Activated naive CD4-positive, alpha-beta T cell treated with Interleukin-2 at 50 U/mL for 16 hours (primary cell): ENCODE data around the gene HLCS.

Experiments
- DNase-seq: peaks from one replicate; pipeline ENCODE4 v3.0.0-alpha.2; 2020

The HLCS gene

DNA sequence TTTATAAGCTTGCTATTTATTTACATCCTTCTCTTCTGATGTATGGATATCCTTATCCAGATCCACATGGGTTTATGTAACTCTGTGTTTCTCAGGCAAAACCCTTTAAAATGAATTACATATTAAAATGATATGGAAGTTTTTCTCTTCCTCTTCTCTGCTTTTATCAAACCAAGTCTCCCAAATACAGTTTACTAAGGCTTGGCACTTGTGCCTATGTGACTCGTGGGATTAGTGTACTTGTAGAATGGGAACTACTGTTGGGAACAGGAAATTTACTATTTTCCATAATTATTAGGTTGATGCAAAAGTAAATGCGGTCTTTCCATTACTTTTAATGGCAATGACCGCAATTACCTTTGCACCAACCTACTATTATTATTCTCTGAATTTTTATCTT lies 252.7 kb downstream of the HLCS start:
- no peak for DNase-seq

DNA sequence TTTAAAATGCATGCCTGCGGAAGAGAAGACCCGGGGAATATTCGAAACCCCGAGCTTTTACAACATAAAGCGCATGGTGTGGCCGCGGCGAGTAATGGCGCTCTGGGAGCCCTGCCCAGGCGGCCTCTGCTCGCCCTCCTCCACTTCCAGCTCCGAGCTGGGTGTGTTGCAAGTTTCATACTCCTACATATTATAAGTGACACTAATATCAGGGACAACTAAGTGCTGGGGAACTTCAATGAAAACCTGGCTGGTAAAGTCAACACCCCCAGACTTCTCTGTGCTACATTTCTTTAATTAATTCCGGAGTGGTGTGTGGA lies 255.8 kb downstream of the HLCS start:
- DNase-seq = no peak

DNA sequence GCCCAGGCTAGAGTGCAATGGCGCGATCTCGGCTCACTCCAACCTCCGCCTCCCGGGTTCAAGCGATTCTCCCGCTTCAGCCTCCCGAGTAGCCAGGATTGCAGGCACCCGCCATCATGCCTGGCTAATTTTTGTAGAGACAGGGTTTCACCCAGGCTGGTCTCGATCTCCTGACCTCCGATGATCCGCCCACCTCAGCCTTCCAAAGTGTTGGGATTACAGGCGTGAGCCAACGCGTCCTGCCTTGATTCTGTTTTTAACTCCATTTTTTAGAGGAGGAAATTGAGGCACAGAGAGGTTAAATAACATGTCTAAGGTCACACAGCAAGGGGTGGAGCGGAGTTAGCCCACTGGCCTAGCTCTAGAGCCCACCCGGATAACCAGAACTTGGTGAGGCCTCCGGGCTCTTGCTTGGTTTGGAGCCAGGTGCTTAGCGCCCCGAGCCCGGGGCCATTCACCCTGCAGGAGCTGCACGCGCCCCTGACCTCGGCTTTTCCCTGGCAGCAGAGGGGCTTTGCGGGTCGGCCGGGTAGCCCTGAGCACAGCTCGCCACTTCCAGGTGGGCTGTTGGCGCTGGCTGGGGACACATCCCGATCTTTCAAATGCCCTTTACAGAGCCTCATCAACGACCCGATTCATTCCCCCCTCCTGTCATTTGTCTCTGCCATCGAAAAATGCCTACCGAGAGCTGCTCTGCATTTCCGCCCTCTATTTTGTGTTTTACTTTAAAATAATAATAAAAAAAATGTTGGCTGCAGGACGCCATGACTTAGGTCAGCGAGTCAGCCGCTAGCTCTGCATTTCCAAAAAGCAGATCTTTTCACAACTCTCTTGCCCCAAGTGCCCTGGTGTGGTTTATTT lies 256.4 kb downstream of the HLCS start:
- DNase-seq = no peak

- no peak for DNase-seq
Observed at GRCh38 chr21:36709030-36709867, 257.2 kb downstream of the HLCS start.

- no peak for DNase-seq
Observed at GRCh38 chr21:36708286-36709029, 258.0 kb downstream of the HLCS start.

DNA sequence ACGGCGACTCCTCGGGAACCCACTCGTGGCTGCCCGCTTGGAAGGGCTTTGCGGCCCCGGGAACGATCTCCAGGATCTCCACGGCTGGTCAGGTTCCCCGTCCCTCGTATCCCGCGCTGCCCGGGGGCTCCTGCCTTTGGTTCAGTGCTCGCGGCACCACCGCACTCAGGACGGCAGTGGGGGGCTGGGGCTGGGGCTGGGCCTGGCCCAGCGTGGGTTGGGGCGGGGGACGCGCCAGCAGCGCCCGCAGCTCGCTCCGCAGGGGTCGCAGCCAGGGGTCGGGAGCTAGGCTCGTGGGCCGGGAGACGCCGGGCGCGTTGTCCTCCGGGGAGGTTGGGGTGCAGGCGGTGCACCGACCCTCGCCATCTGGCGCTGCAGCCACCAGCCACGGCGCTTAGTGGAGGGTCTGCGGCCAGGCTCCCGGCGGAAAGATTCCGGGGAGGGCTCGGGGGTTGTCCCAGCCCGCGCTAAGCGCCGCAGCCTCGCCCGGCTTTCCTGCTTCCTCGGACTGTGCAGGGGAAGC lies 258.6 kb downstream of the HLCS start:
- no peak for DNase-seq

DNA sequence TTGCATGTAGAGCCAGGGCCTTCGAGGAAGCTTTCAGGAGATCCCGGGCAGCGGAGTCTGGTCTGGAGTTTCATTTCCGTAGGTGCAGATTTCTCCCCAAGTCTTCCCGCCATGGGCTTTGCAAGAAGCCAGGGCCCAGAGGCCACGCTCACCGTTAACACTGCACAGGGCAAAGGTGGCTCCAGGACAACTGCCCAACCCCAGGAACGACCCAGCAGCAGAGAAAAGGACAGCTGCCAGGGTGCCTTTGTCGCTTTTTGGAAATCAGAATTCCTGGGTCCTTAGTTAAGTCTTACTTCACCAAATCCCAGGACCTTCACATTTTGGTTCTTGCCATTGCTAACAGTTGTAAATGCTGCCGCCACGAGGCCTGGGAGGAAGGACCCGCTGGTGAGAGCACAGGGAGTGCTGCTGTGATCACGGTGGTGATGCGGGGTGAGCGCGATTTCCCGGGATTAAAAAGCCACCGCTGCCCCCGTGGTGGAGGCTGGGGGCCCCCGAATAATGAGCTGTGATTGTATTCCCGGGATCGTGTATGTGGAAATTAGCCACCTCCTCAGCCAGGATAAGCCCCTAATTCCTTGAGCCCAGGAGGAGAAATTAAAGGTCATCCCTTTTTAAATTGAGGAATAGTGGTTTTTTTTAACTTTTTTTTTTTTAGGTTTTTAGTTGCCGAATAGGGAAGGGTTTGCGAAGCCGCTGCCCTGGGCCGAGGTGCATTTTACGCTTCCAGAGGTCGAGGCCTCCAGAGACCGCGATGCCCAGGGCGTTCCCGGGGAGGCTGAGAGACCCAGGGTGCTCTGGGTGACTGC lies 259.3 kb downstream of the HLCS start:
- no peak for DNase-seq

- no peak for DNase-seq
Observed at GRCh38 chr21:36706482-36706852, 260.0 kb downstream of the HLCS start.

DNA sequence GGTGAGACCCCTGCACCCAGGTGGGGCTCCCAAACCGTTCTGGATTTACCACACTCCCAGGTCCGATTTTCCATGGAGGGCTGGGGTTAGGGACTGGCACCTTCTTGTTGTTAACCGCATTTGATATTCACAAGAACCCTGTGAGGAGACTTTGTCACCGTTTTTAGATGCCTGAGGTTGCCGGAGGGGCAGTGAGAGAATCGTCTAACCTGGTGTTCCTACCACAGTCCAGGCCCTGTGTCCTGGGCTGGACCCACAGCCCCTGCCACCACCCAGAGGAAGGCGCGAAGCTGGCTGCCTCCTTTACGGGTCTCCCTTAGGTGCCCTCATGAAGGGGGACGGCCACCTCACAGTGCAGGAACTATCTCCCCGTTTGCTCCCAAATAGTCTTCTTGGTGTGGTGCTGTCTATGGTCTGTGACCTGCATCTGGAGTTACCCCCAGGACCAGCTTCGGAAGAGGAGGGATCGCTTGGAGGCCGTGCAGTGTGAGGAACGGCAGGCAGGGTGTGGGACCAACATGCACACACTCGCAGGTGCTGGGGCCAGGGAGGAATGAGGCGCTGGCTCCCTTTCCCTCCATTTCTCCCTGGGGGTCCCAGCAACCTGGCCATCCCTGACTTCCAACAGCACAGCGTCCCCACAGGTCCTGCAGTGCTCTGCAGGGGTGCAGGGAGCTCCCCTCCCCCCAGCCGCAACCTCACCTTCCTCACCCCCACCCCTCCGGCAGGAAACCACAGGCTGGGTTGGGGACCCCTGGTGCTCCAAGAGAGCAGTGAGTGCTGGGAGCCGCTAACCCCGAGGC lies 260.6 kb downstream of the HLCS start:
- no peak for DNase-seq

- no peak for DNase-seq
Observed at GRCh38 chr21:36704958-36705678, 261.4 kb downstream of the HLCS start.

DNA sequence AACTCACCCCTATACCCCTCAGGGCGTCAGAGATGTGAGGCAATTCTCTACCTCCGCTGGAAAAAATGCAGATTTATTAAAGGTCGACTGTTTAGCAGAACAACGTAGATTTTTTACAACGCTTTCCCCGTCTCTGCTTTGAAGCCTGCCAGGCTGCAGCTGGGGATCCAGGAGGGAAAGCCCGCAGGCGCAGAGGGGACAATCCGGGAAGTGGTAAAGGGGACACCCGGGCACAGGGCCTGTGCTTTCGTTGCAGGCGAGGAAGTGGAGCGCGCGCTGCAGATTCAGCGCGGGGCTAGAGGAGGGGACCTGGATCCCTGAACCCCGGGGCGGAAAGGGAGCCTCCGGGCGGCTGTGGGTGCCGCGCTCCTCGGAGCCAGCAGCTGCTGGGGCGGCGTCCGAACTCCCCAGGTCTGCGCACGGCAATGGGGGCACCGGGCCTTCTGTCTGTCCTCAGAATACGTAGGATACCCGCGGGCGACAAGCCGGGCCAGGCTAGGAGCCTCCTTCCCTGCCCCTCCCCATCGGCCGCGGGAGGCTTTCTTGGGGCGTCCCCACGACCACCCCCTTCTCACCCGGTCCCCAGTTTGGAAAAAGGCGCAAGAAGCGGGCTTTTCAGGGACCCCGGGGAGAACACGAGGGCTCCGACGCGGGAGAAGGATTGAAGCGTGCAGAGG lies 262.1 kb downstream of the HLCS start:
- no peak for DNase-seq

- no peak for DNase-seq
Observed at GRCh38 chr21:36703626-36704280, 262.7 kb downstream of the HLCS start.

GRCh38 chr21:36703123-36703522 lies 263.3 kb downstream of the HLCS start:
- DNase-seq = no peak

DNA sequence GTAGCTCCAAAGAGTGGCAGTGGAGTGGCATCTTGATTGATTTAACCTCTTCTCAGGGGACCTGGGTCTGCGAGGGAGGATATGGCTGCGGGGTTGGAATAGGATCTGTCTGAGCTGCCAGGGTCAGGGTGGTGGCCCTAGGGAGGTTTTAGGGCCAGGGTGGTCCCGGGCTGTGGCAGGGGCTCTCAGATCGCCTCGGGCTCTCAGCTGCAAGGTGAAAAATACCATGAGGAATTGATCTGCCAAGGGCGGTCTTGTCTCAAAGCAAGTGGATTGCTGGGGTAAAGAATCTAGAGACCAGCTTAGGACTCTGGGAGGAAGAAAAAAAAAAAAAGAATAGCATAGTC lies 263.9 kb downstream of the HLCS start:
- DNase-seq = no peak

GRCh38 chr21:36701756-36702621 lies 264.5 kb downstream of the HLCS start:
- DNase-seq = no peak

DNA sequence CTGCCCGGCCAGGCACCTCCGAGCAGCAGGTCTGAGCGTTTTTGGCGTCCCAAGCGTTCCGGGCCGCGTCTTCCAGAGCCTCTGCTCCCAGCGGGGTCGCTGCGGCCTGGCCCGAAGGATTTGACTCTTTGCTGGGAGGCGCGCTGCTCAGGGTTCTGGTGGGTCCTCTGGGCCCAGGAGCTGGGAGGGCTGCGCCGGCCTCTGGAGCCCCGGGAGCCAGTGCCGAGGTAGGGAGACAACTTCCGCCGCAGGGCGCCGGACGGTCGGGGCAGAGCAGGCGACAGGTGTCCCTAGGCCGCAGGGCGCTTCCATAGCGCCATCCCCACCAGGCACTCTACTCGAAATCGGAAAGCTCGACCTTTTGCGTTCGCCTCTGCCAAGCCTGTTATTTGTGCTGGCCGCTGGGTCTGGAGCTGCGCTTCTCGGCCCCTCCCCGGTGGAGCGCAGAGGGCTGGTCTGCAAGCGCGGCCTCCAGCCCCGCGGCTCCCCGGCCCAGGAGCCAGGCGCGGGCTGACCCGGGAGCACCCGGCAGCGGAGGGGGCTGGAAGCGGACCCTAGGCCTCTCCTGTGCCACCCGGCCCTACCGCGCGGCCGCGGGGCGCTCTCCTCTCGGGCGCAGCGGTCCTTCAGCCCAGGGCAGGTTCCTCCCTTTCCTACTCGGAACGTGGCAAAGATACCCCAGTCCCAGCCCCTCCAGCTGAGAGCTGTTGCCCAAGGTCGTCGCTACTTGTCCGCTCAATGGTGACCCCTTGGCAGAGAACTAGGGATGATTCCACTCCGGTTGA lies 265.3 kb downstream of the HLCS start:
- no peak for DNase-seq
